ENCODE results near the gene CNTNAP2.

Gene CNTNAP2

GRCh38 chr7:147681530-147681929 lies 1564.9 kb downstream of the CNTNAP2 start:
- Histone ChIP-seq H3K4me3 (ENCODE audit: insufficient read depth, low read length, poor library complexity, severe bottlenecking) (no peak overlapping the region), H3K9ac (ENCODE audit: low read length) (no peak overlapping the region), H3K36me3 (ENCODE audit: low read length) (no peaks in the 10 kb centered on the region), H3K9me3 (ENCODE audit: insufficient read depth, low read length) (no peaks in the 10 kb centered on the region), H3K27ac (ENCODE audit: low read depth, low read length) (no peak overlapping the region), H3K79me2 (ENCODE audit: insufficient read depth, low read length) (no peaks in the 10 kb centered on the region), H3K27me3 (ENCODE audit: low read length) (no peaks in the 10 kb centered on the region), H2AFZ (ENCODE audit: low read depth, low read length, severe bottlenecking) (no peak overlapping the region), H3K9me2 (replicated peaks; ENCODE audit: insufficient read depth, low read length) (no peaks in the 10 kb centered on the region; the same call in 1 of the 2 replicates), H3K4me2 (ENCODE audit: low read depth, low read length, poor library complexity, severe bottlenecking) (no peak overlapping the region), H3F3A (ENCODE audit: insufficient read depth) (no peaks in the 10 kb centered on the region), H4K20me1 (ENCODE audit: low read depth, low read length) (no peaks in the 10 kb centered on the region)
- TF ChIP-seq EZH2phosphoT487 (conservative IDR thresholded peaks at IDR 0.05; ENCODE audit: low read length) (no peak), CTCF (IDR thresholded peaks at IDR 0.05; ENCODE audit: insufficient read depth, low read length, poor library complexity, severe bottlenecking) (no peak)

GRCh38 chr7:147700702-147701101 lies 1584.1 kb downstream of the CNTNAP2 start:
- Histone ChIP-seq H3K36me3 (ENCODE audit: low read length) (no peaks in the 10 kb centered on the region), H3K9me3 (ENCODE audit: insufficient read depth, low read length) (no peaks in the 10 kb centered on the region), H3K27ac (ENCODE audit: low read depth, low read length) (no peak overlapping the region), H3F3A (ENCODE audit: insufficient read depth) (no peaks in the 10 kb centered on the region), H3K79me2 (ENCODE audit: insufficient read depth, low read length) (no peaks in the 10 kb centered on the region), H3K9me2 (replicated peaks; ENCODE audit: insufficient read depth, low read length) (no peaks in the 10 kb centered on the region), H3K4me2 (ENCODE audit: low read depth, low read length, poor library complexity, severe bottlenecking) (no peak overlapping the region), H4K20me1 (ENCODE audit: low read depth, low read length) (no peaks in the 10 kb centered on the region), H2AFZ (ENCODE audit: low read depth, low read length, severe bottlenecking) (no peak overlapping the region), H3K27me3 (ENCODE audit: low read length) (no peaks in the 10 kb centered on the region), H3K9ac (ENCODE audit: low read length) (no peak overlapping the region), H3K4me3 (ENCODE audit: insufficient read depth, low read length, poor library complexity, severe bottlenecking) (no peak overlapping the region)
- TF ChIP-seq CTCF (IDR thresholded peaks at IDR 0.05; ENCODE audit: insufficient read depth, low read length, poor library complexity, severe bottlenecking) (no peak), EZH2phosphoT487 (conservative IDR thresholded peaks at IDR 0.05; ENCODE audit: low read length) (no peak)

GRCh38 chr7:147707926-147708325 lies 1591.3 kb downstream of the CNTNAP2 start:
- Histone ChIP-seq H3K9me3 (ENCODE audit: insufficient read depth, low read length) (no peaks in the 10 kb centered on the region), H3K4me3 (ENCODE audit: insufficient read depth, low read length, poor library complexity, severe bottlenecking) (no peak overlapping the region), H3K79me2 (ENCODE audit: insufficient read depth, low read length) (no peaks in the 10 kb centered on the region), H3K4me2 (ENCODE audit: low read depth, low read length, poor library complexity, severe bottlenecking) (no peak overlapping the region), H3K9me2 (replicated peaks; ENCODE audit: insufficient read depth, low read length) (no peaks in the 10 kb centered on the region), H3F3A (ENCODE audit: insufficient read depth) (no peaks in the 10 kb centered on the region), H3K36me3 (ENCODE audit: low read length) (no peaks in the 10 kb centered on the region), H3K27me3 (ENCODE audit: low read length) (no peaks in the 10 kb centered on the region), H3K27ac (ENCODE audit: low read depth, low read length) (no peak overlapping the region), H2AFZ (ENCODE audit: low read depth, low read length, severe bottlenecking) (no peak overlapping the region), H4K20me1 (ENCODE audit: low read depth, low read length) (no peaks in the 10 kb centered on the region), H3K9ac (ENCODE audit: low read length) (no peak overlapping the region)
- TF ChIP-seq EZH2phosphoT487 (conservative IDR thresholded peaks at IDR 0.05; ENCODE audit: low read length) (no peak), CTCF (IDR thresholded peaks at IDR 0.05; ENCODE audit: insufficient read depth, low read length, poor library complexity, severe bottlenecking) (no peak)
